ENCODE results near the gene ENC1. TPM values are rescaled to one million over a fixed set of nuclear protein-coding genes. Genes with fewer than 3 reads are reported as not detected.
A peak's percentile ranks its signal among the peaks of the same experiment; 100 is the strongest.

ENC1 gene
- total and polyA plus RNA-seq, 4 donors: 6.8 to 31.5 (median 18.3) TPM

GRCh38 chr5:74638970-74639806 is 1.3 kb downstream of the ENC1 start:
- Histone ChIP-seq H3K4me3 (peak overlapping the region; percentile 82), H3K9me3 (ENCODE audit: control insufficient read depth in 4 of 4, insufficient read depth in 3 of 4, low read length in 3 of 4) (no peaks in the 10 kb centered on the region), H3K36me3 (ENCODE audit: control insufficient read depth in 4 of 4, insufficient read depth in 4 of 4, low read length in 4 of 4) (peaks cover 0 to 24% (median 14%) of the 10 kb centered on the region in 4 donors), H3K9ac (ENCODE audit: insufficient read depth in 1 of 2, low read length in 2 of 2) (peak overlapping the region; percentile 57 to 85), H3K27ac (ENCODE audit: low read depth in 1 of 2, low read length in 1 of 2) (peak overlapping the region; percentile 73 to 96), H3K27me3 (ENCODE audit: control insufficient read depth in 3 of 3, insufficient read depth in 3 of 3, low read length in 2 of 3) (no peaks in the 10 kb centered on the region), H3K4me1 (ENCODE audit: control insufficient read depth in 5 of 5, insufficient read depth in 5 of 5, low read length in 5 of 5) (peaks cover 0 to 53% (median 23%) of the 10 kb centered on the region in 5 donors)
- ATAC-seq (ENCODE audit: insufficient read depth, low FRiP score) (no peak), DNase-seq (peak in 1 of 3 donors; percentile 51)
- no peak for TF ChIP-seq CTCF (IDR thresholded peaks at IDR 0.05; ENCODE audit: control extremely low read depth, extremely low read depth)
- WGBS, 2 donors: 12 to 14% methylated on average over 10 of the region's 10 CpGs

- H3K9ac ChIP-seq (ENCODE audit: insufficient read depth in 1 of 2, low read length in 2 of 2): peak overlapping the region in 1 of 2 donors; percentile 85
- H3K27me3 ChIP-seq (ENCODE audit: control insufficient read depth in 3 of 3, insufficient read depth in 3 of 3, low read length in 2 of 3): no peaks in the 10 kb centered on the region
- peak overlapping the region; percentile 17 to 75 for H3K27ac ChIP-seq (ENCODE audit: low read depth in 1 of 2, low read length in 1 of 2)
- WGBS, 2 donors: 57 to 74% methylated on average over 1 of the region's 1 CpG
- peaks cover 0 to 53% (median 23%) of the 10 kb centered on the region in 5 donors for H3K4me1 ChIP-seq (ENCODE audit: control insufficient read depth in 5 of 5, insufficient read depth in 5 of 5, low read length in 5 of 5)
- H3K9me3 ChIP-seq (ENCODE audit: control insufficient read depth in 4 of 4, insufficient read depth in 3 of 4, low read length in 3 of 4): no peaks in the 10 kb centered on the region
- ATAC-seq (ENCODE audit: insufficient read depth, low FRiP score) (no peak), DNase-seq (no peak)
- peaks cover 0 to 26% (median 16%) of the 10 kb centered on the region in 4 donors for H3K36me3 ChIP-seq (ENCODE audit: control insufficient read depth in 4 of 4, insufficient read depth in 4 of 4, low read length in 4 of 4)
- H3K4me3 ChIP-seq: no peak overlapping the region
- no peak for TF ChIP-seq CTCF (IDR thresholded peaks at IDR 0.05; ENCODE audit: control extremely low read depth, extremely low read depth)
Measured at GRCh38 chr5:74638544-74638969, 2.0 kb downstream of the ENC1 start.

GRCh38 chr5:74636552-74636951 is 4.0 kb downstream of the ENC1 start:
- Histone ChIP-seq H3K27me3 (ENCODE audit: control insufficient read depth in 3 of 3, insufficient read depth in 3 of 3, low read length in 2 of 3) (no peaks in the 10 kb centered on the region), H3K4me1 (ENCODE audit: control insufficient read depth in 5 of 5, insufficient read depth in 5 of 5, low read length in 5 of 5) (peaks cover 3 to 54% (median 24%) of the 10 kb centered on the region in 5 donors), H3K4me3 (no peak overlapping the region), H3K36me3 (ENCODE audit: control insufficient read depth in 4 of 4, insufficient read depth in 4 of 4, low read length in 4 of 4) (peaks cover 0 to 33% (median 21%) of the 10 kb centered on the region in 4 donors), H3K9ac (ENCODE audit: insufficient read depth in 1 of 2, low read length in 2 of 2) (no peak overlapping the region), H3K9me3 (ENCODE audit: control insufficient read depth in 4 of 4, insufficient read depth in 3 of 4, low read length in 3 of 4) (no peaks in the 10 kb centered on the region), H3K27ac (ENCODE audit: low read depth in 1 of 2, low read length in 1 of 2) (no peak overlapping the region)
- WGBS, 2 donors: 65 to 83% methylated on average over 4 of the region's 4 CpGs
- ATAC-seq (ENCODE audit: insufficient read depth, low FRiP score) (no peak), DNase-seq (peak in 1 of 3 donors; percentile 66)
- no peak for TF ChIP-seq CTCF (IDR thresholded peaks at IDR 0.05; ENCODE audit: control extremely low read depth, extremely low read depth)

Data from lung (tissue), 12 donors.